GM12878 (cell line): Measurements from ENCODE around the gene C19orf81. TPM values are rescaled to one million over a fixed set of nuclear protein-coding genes. Genes with fewer than 3 reads are reported as not detected.
A peak's percentile ranks its signal among the peaks of the same experiment; 100 is the strongest.

ENCODE experiments used
- ATAC-seq: fragments of 200-7000 bp; cut with Tn5 transposase; 3 replicates; pipeline ENCODE4 v1.9.1; 2020; ENCODE audit warnings: mild to moderate bottlenecking, moderate library complexity
- BruUV-seq: library from RNA; stranded (reverse); fragments of 400-500 nt; replicated peaks from 2 replicates; lab custom pipeline; 2021; lab: Mats Ljungman, UMichigan
- CTCF ChIA-PET: fragments of 300-600 bp; sonication (Branson Sonifier 250); formaldehyde crosslinking; extraction: SDS; loops from one replicate; lab custom pipeline; 2021; ENCODE audit warnings: inconsistent platforms; lab: Yijun Ruan, JAX
- POLR2A ChIA-PET: fragments of 350-600 bp; formaldehyde crosslinking; extraction: SDS; loops from one replicate; lab custom pipeline; 2021; ENCODE audit warnings: inconsistent platforms; lab: Charles Lee
- RAD21 ChIA-PET: fragments of 300-600 bp; sonication (Branson Sonifier 250); formaldehyde crosslinking; loops from one replicate; lab custom pipeline; 2023; ENCODE audit warnings: antibody characterized with exemption; ENCODE audit not compliant: unreplicated experiment; lab: Charles Lee
- SMC1A ChIA-PET: fragments of 300-600 bp; sonication (Branson Sonifier 250); formaldehyde crosslinking; loops from one replicate; lab custom pipeline; 2023; ENCODE audit not compliant: unreplicated experiment, uncharacterized antibody; lab: Charles Lee
- DNase-seq: peaks from one replicate; pipeline ENCODE4 v3.0.0-alpha.2; 2011; ENCODE audit warnings: low read depth, low spot score
- FAIRE-seq: peaks from 3 replicates; lab custom pipeline; 2011; peaks lifted over from hg19 to GRCh38; lab: Jason Lieb, UNC
- H2AFZ ChIP-seq: 2 replicates; pipeline ENCODE4 v1.6.0; 2011; ENCODE audit warnings: low read depth, low read length, control low read depth; ENCODE audit not compliant: control insufficient read depth
- H3K27ac ChIP-seq: 2 replicates; pipeline ENCODE4 v1.5.1; 2011; ENCODE audit warnings: control low read depth; ENCODE audit not compliant: control insufficient read depth, insufficient read depth
- H3K27me3 ChIP-seq, 2 experiments: replicated peaks in 1 of 2; 2 replicates each; pipeline versions ENCODE4 v1.6.0 to v1.6.1; 2011; ENCODE audit warnings: low read length in 1 of 2; ENCODE audit not compliant: control insufficient read depth in 2 of 2, insufficient read depth in 2 of 2
- H3K36me3 ChIP-seq, 2 experiments: 2 replicates each; pipeline ENCODE4 v1.5.1; 2011; ENCODE audit warnings: low read length in 1 of 2; ENCODE audit not compliant: control insufficient read depth in 2 of 2, insufficient read depth in 2 of 2
- H3K4me1 ChIP-seq: 2 replicates; pipeline ENCODE4 v1.6.1; 2011; ENCODE audit warnings: mild to moderate bottlenecking, low read length, moderate library complexity, mixed read lengths; ENCODE audit not compliant: control insufficient read depth, insufficient read depth
- H3K4me2 ChIP-seq: 2 replicates; pipeline ENCODE4 v1.6.0; 2011; ENCODE audit warnings: control low read depth; ENCODE audit not compliant: control insufficient read depth, insufficient read depth
- H3K4me3 ChIP-seq: fragments of 200-600 bp; sonication (generic); 2 replicates; pipeline ENCODE4 v1.5.1; 2016
- H3K79me2 ChIP-seq: 2 replicates; pipeline ENCODE4 v1.6.0; 2011; ENCODE audit warnings: low read length; ENCODE audit not compliant: control insufficient read depth, insufficient read depth
- H3K9ac ChIP-seq: 2 replicates; pipeline ENCODE4 v1.8.0; 2011; ENCODE audit warnings: low read length, control low read depth, mixed read lengths; ENCODE audit not compliant: control insufficient read depth, insufficient read depth
- H3K9me3 ChIP-seq: replicated peaks from 3 replicates; pipeline ENCODE4 v1.5.1; 2011; ENCODE audit warnings: mild to moderate bottlenecking, low read length; ENCODE audit not compliant: control insufficient read depth, insufficient read depth
- H4K20me1 ChIP-seq: 2 replicates; pipeline ENCODE4 v1.6.0; 2011; ENCODE audit not compliant: control insufficient read depth, insufficient read depth
- ATF7 ChIP-seq: fragments of 450-650 bp; IDR thresholded peaks from 2 replicates; pipeline ENCODE4 v1.6.1; 2016; ENCODE audit warnings: low read depth, mild to moderate bottlenecking
- BACH1 ChIP-seq: fragments of 450-650 bp; IDR thresholded peaks from 2 replicates; pipeline ENCODE4 v1.6.1; 2017; ENCODE audit warnings: mild to moderate bottlenecking, borderline replicate concordance
- CREB1 ChIP-seq: IDR thresholded peaks from 2 replicates; pipeline ENCODE4 v1.6.1; 2012; ENCODE audit warnings: low read depth, mild to moderate bottlenecking, inconsistent platforms
- HCFC1 ChIP-seq: fragments of 150-350 bp; IDR thresholded peaks from 2 replicates; pipeline ENCODE4 v1.6.1; 2014; ENCODE audit warnings: low read length
- JUNB ChIP-seq: IDR thresholded peaks from 2 replicates; pipeline ENCODE4 v1.6.1; 2016; ENCODE audit warnings: antibody characterized with exemption, mild to moderate bottlenecking
- KLF5 ChIP-seq: fragments of 450-650 bp; IDR thresholded peaks from 2 replicates; pipeline ENCODE4 v1.6.1; 2014; ENCODE audit warnings: mild to moderate bottlenecking; ENCODE audit not compliant: partially characterized antibody
- MTA2 ChIP-seq: fragments of 450-650 bp; IDR thresholded peaks from 2 replicates; pipeline ENCODE4 v1.6.1; 2016; ENCODE audit warnings: low read depth, mild to moderate bottlenecking, moderate library complexity
- NBN ChIP-seq: fragments of 450-650 bp; IDR thresholded peaks from 2 replicates; pipeline ENCODE4 v1.6.1; 2016
- NR2F1 ChIP-seq: fragments of 450-650 bp; conservative IDR thresholded peaks from 2 replicates; pipeline ENCODE4 v1.6.1; 2017; ENCODE audit warnings: mild to moderate bottlenecking
- PKNOX1 ChIP-seq: fragments of 450-650 bp; IDR thresholded peaks from 2 replicates; pipeline ENCODE4 v1.6.1; 2016; ENCODE audit warnings: mild to moderate bottlenecking
- POLR2A ChIP-seq: IDR thresholded peaks from 2 replicates; pipeline ENCODE4 v1.6.1; 2011; ENCODE audit warnings: low read depth, mild to moderate bottlenecking, low read length
- TCF12 ChIP-seq: IDR thresholded peaks from 2 replicates; pipeline ENCODE4 v1.6.1; 2011; ENCODE audit warnings: low read depth, mild to moderate bottlenecking, low read length
- ZNF622 ChIP-seq: fragments of 450-650 bp; IDR thresholded peaks from 2 replicates; pipeline ENCODE4 v1.6.1; 2017; ENCODE audit warnings: mild to moderate bottlenecking, inconsistent platforms
- WGBS: methylation state at CpG from one replicate; pipeline ENCODE4 v1.1.6; 2016; ENCODE audit warnings: low lambda C conversion rate; ENCODE audit not compliant: insufficient replicate concordance, insufficient coverage; ENCODE audit errors: missing lambda C conversion rate; 5-methylcytosine and 5-hydroxymethylcytosine counted together
- in situ Hi-C: fragments of 300-500 bp; cut with MboI; formaldehyde crosslinking; loops from 9 replicates; pipeline ENCODE4 v1.14.3; 2018; ENCODE audit warnings: mixed read lengths
- intact Hi-C: fragments of 100-400 bp; cut with micrococcal nuclease; formaldehyde crosslinking; loops from one replicate; pipeline ENCODE4 v1.14.2; 2022; ENCODE audit not compliant: unreplicated experiment
- polyA plus RNA-seq, 11 experiments: library from polyadenylated mRNA; depleted of rRNA in 4 of 11; unstranded in 6 of 11; stranded (reverse) in 5 of 11; fragments of >200 nt; fragmentation: Nextera tagmentation in 4 of 11; fragmentation: Illumina TruSeq in 1 of 11; extraction: Ambion mirVana in 4 of 11; extraction: Trizol in 1 of 11; gene quantifications; 1 replicate in 1 of 11; 2 replicates in 10 of 11; pipeline versions ENCODE4 v1.2.1 to v1.2.3, GENCODE V29; 2011 to 2016; ENCODE audit warnings: inconsistent platforms in 2 of 11, missing spikeins in 2 of 11, low read depth in 1 of 11
- total RNA-seq, 4 experiments: library from RNA; depleted of rRNA in 3 of 4; stranded (reverse); fragments of >200 nt in 3 of 4; fragmentation: Illumina TruSeq in 1 of 4; extraction: Trizol in 1 of 4; gene quantifications; 2 replicates each; pipeline versions ENCODE4 v1.2.1 to v1.2.3, GENCODE V29; 2013 to 2021
- TF ChIP-seq, protein P1 (sequence below): fragments of 450-650 bp; formaldehyde crosslinking; IDR thresholded peaks from 2 replicates; pipeline ENCODE4 v1.5.0; 2022; ENCODE audit warnings: mild to moderate bottlenecking, missing genetic modification characterization

Gene C19orf81
- total and polyA plus RNA-seq, 10 of the 15 experiments (the other 5 are each of a cell fraction or from before 2014, with no cell fraction given) = 0.69 TPM; not detected in 9

- Histone ChIP-seq H3K27ac (no peak overlapping the region), H3K9me3 (no peaks in the 10 kb centered on the region; the same call in 1 of the 3 replicates), H3K9ac (no peak overlapping the region), H3K36me3 (no peaks in the 10 kb centered on the region), H3K79me2 (no peaks in the 10 kb centered on the region), H3K4me3 (no peak overlapping the region)
- intact Hi-C loops = no loop called here
- in situ Hi-C loops = no loop called here
- CTCF ChIA-PET = no interaction called here
- ATAC-seq = no peak
- DNase-seq = no peak
- SMC1A ChIA-PET = no interaction called here
- FAIRE-seq = no peak
- TF ChIP-seq HCFC1 (no peak), NR2F1 (0 out of 2 replicates have a peak, but pooled peaks have one; percentile 25), KLF5 (no peak), BACH1 (no peak)
- TF ChIP-seq, all 136 proteins: peak for 1
- peaks cover 2% of the 10 kb centered on the region; the same call in 1 of the 2 replicates for H3K4me1 ChIP-seq
- BruUV-seq = no TSS peak
- ChIA-PET POLR2A (no interaction called here), RAD21 (no interaction called here)
- peaks cover 1% of the 10 kb centered on the region in 2 experiments; a peak in 2 of 4 replicates for H3K27me3 ChIP-seq
- no peak overlapping the region for H3K4me2 ChIP-seq
- WGBS = 0% methylated on average over 3 of the region's 3 CpGs
- no peak overlapping the region for H2AFZ ChIP-seq
- no peaks in the 10 kb centered on the region for H4K20me1 ChIP-seq
These were observed 29.1 kb downstream of the C19orf81 start for GRCh38 chr19:50678323-50678722.

GRCh38 chr19:50679177-50680125 is 30.2 kb downstream of the C19orf81 start:
- Histone ChIP-seq H3K4me3 (no peak overlapping the region), H3K4me1 (peaks cover 2% of the 10 kb centered on the region; the same call in 1 of the 2 replicates), H2AFZ (peak overlapping the region; percentile 72), H3K4me2 (peak overlapping the region; percentile 55; the same call in 1 of the 2 replicates), H3K27ac (peak overlapping the region; percentile 44; the same call in 1 of the 2 replicates), H3K9me3 (no peaks in the 10 kb centered on the region; the same call in 1 of the 3 replicates), H3K36me3 (no peaks in the 10 kb centered on the region), H3K79me2 (no peaks in the 10 kb centered on the region), H3K9ac (no peak overlapping the region), H4K20me1 (no peaks in the 10 kb centered on the region), H3K27me3 (no peaks in the 10 kb centered on the region)
- ChIA-PET POLR2A (interaction anchor here (0.6 to 0.9 kb wide), 2 partner anchors 10 to 1956 kb away, joined by 4 to 5 read pairs; no protein-coding TSS in a partner anchor), SMC1A (no interaction called here), RAD21 (no interaction called here), CTCF (no interaction called here)
- BruUV-seq = no TSS peak
- ATAC-seq (peak; percentile 99), FAIRE-seq (peak; percentile 83), DNase-seq (peak; percentile 61)
- 9% methylated on average over 21 of the region's 23 CpGs for WGBS
- in situ Hi-C loops = no loop called here
- intact Hi-C loops = no loop called here
- TF ChIP-seq NBN = peak; percentile 98
- no peak for TF ChIP-seq JUNB
- TF ChIP-seq ATF7 = peak; percentile 98
- TF ChIP-seq ZNF622 = no peak
- peak; percentile 95 for TF ChIP-seq CREB1
- TF ChIP-seq POLR2A = no peak
- TF ChIP-seq, protein P1, sequence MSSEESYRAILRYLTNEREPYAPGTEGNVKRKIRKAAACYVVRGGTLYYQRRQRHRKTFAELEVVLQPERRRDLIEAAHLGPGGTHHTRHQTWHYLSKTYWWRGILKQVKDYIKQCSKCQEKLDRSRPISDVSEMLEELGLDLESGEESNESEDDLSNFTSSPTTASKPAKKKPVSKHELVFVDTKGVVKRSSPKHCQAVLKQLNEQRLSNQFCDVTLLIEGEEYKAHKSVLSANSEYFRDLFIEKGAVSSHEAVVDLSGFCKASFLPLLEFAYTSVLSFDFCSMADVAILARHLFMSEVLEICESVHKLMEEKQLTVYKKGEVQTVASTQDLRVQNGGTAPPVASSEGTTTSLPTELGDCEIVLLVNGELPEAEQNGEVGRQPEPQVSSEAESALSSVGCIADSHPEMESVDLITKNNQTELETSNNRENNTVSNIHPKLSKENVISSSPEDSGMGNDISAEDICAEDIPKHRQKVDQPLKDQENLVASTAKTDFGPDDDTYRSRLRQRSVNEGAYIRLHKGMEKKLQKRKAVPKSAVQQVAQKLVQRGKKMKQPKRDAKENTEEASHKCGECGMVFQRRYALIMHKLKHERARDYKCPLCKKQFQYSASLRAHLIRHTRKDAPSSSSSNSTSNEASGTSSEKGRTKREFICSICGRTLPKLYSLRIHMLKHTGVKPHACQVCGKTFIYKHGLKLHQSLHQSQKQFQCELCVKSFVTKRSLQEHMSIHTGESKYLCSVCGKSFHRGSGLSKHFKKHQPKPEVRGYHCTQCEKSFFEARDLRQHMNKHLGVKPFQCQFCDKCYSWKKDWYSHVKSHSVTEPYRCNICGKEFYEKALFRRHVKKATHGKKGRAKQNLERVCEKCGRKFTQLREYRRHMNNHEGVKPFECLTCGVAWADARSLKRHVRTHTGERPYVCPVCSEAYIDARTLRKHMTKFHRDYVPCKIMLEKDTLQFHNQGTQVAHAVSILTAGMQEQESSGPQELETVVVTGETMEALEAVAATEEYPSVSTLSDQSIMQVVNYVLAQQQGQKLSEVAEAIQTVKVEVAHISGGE = no peak
- TF ChIP-seq PKNOX1 = peak; percentile 85
- TF ChIP-seq MTA2 = 0 out of 2 replicates have a peak, but pooled peaks have one; percentile 34
- no peak for TF ChIP-seq TCF12
